HEK293 (cell line): Measurements from ENCODE around the gene SCAMP5.
A peak's percentile ranks its signal among the peaks of the same experiment; 100 is the strongest.

Experiments used
- CTCF ChIA-PET: fragments of 350-600 bp; formaldehyde crosslinking; extraction: SDS; loops from one replicate; lab custom pipeline; 2021; ENCODE audit warnings: antibody characterized with exemption; lab: Yijun Ruan, JAX
- POLR2A ChIA-PET: fragments of 300-600 bp; formaldehyde crosslinking; extraction: SDS; loops from one replicate; lab custom pipeline; 2020; ENCODE audit warnings: antibody characterized with exemption, inconsistent platforms; lab: Yijun Ruan, JAX
- H3K27ac ChIP-seq: fragments of 200-500 bp; sonication (Bioruptor generic); 2 replicates; pipeline ENCODE4 v1.5.1; 2014; ENCODE audit warnings: low read depth, low read length, control low read depth, inconsistent platforms; ENCODE audit errors: extremely low read depth
- H3K36me3 ChIP-seq, 2 experiments: fragments of 200-500 bp in 1 of 2; sonication (Bioruptor generic) in 1 of 2; 1 replicate in 1 of 2; 2 replicates in 1 of 2; pipeline ENCODE4 v1.5.1; 2014 to 2017; ENCODE audit warnings: inconsistent platforms in 2 of 2, low read length in 2 of 2; ENCODE audit not compliant: control insufficient read depth in 2 of 2, insufficient read depth in 1 of 2
- H3K4me1 ChIP-seq: fragments of 200-500 bp; sonication (Bioruptor generic); 2 replicates; pipeline ENCODE4 v1.5.1; 2014; ENCODE audit warnings: mild to moderate bottlenecking, low read length, inconsistent platforms; ENCODE audit not compliant: control insufficient read depth, insufficient read depth
- H3K4me3 ChIP-seq: 2 replicates; pipeline ENCODE4 v1.5.1; 2011; ENCODE audit warnings: low read depth, mild to moderate bottlenecking, control low read depth, low read length, moderate library complexity
- H3K9me3 ChIP-seq: fragments of 200-500 bp; sonication (Bioruptor generic); 2 replicates; pipeline ENCODE4 v1.5.1; 2014; ENCODE audit warnings: low read depth, low read length, inconsistent platforms; ENCODE audit not compliant: control insufficient read depth, insufficient read depth
- OVOL3 ChIP-seq: fragments of 450-650 bp; formaldehyde crosslinking; IDR thresholded peaks from 2 replicates; pipeline ENCODE4 v1.5.1; 2016; ENCODE audit warnings: missing biosample characterization, missing genetic modification characterization
- PRDM1 ChIP-seq: fragments of 450-650 bp; formaldehyde crosslinking; IDR thresholded peaks from 2 replicates; pipeline ENCODE4; 2016; ENCODE audit warnings: missing biosample characterization, missing genetic modification characterization
- SALL2 ChIP-seq: fragments of 450-650 bp; formaldehyde crosslinking; IDR thresholded peaks from 2 replicates; pipeline ENCODE4 v1.5.0; 2017; ENCODE audit warnings: missing biosample characterization, mild to moderate bottlenecking, missing genetic modification characterization, borderline replicate concordance
- ZFP3 ChIP-seq: fragments of 450-650 bp; formaldehyde crosslinking; IDR thresholded peaks from 2 replicates; pipeline ENCODE4 v1.5.1; 2016; ENCODE audit warnings: low read depth, missing biosample characterization, missing genetic modification characterization
- ZNF16 ChIP-seq: fragments of 450-650 bp; formaldehyde crosslinking; IDR thresholded peaks from 2 replicates; pipeline ENCODE4 v1.5.1; 2016; ENCODE audit warnings: low read depth, missing biosample characterization, missing genetic modification characterization
- ZNF221 ChIP-seq: fragments of 450-650 bp; formaldehyde crosslinking; IDR thresholded peaks from 2 replicates; pipeline ENCODE4 v1.5.1; 2017; ENCODE audit warnings: missing biosample characterization, missing genetic modification characterization, borderline replicate concordance
- ZNF248 ChIP-seq: fragments of 450-650 bp; formaldehyde crosslinking; IDR thresholded peaks from 2 replicates; pipeline ENCODE4 v1.5.1; 2017; ENCODE audit warnings: missing biosample characterization, missing genetic modification characterization
- ZNF549 ChIP-seq: fragments of 450-650 bp; IDR thresholded peaks from 2 replicates; pipeline ENCODE4 v1.5.1; 2018; ENCODE audit warnings: missing biosample characterization, missing genetic modification characterization, mild to moderate bottlenecking, inconsistent platforms, moderate library complexity
- ZNF658 ChIP-seq: fragments of 450-650 bp; formaldehyde crosslinking; IDR thresholded peaks from 2 replicates; pipeline ENCODE4; 2016; ENCODE audit warnings: missing biosample characterization, missing genetic modification characterization
- TF ChIP-seq, protein P1 (sequence below): fragments of 450-650 bp; formaldehyde crosslinking; IDR thresholded peaks from 2 replicates; pipeline ENCODE4 v1.5.1; 2016; ENCODE audit warnings: missing biosample characterization, missing genetic modification characterization
- TF ChIP-seq, protein P2 (sequence below): fragments of 450-650 bp; formaldehyde crosslinking; IDR thresholded peaks from 2 replicates; pipeline ENCODE4 v1.5.1; 2017; ENCODE audit warnings: missing biosample characterization, missing genetic modification characterization
- TF ChIP-seq, protein P3 (sequence below): fragments of 450-650 bp; formaldehyde crosslinking; IDR thresholded peaks from 2 replicates; pipeline ENCODE4 v1.5.1; 2016; ENCODE audit warnings: missing biosample characterization, missing genetic modification characterization
- TF ChIP-seq, protein P4 (sequence below): fragments of 450-650 bp; formaldehyde crosslinking; IDR thresholded peaks from 2 replicates; pipeline ENCODE4 v1.5.1; 2017; ENCODE audit warnings: missing biosample characterization, mild to moderate bottlenecking, missing genetic modification characterization, moderate library complexity
- TF ChIP-seq, protein P5 (sequence below): fragments of 450-650 bp; formaldehyde crosslinking; IDR thresholded peaks from 2 replicates; pipeline ENCODE4 v1.5.1; 2016; ENCODE audit warnings: missing biosample characterization, missing genetic modification characterization
- TF ChIP-seq, protein P6 (sequence below): fragments of 450-650 bp; formaldehyde crosslinking; IDR thresholded peaks from 2 replicates; pipeline ENCODE4 v1.5.1; 2016; ENCODE audit warnings: missing biosample characterization, missing genetic modification characterization

The SCAMP5 gene

DNA sequence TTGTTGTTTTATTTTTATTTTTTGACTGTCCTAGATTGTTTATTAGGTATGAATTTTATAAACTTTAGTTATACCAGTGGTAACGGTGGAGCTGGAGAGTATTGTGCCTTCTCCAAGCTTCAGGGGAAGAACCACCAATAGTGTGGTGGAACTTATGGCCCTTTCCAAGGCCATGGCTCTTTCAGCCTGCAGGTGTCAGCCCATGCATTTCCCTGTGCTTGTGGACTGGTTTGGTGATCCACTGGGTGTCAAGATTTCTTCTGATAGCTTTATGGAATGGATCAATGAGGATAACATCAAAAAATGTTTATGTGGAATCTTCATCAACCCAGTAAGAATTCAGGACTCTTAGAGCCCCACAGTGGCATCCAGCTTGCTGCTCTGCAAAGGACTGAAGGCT is 19.2 kb upstream of the SCAMP5 start (continued):
- TF ChIP-seq, protein P1, sequence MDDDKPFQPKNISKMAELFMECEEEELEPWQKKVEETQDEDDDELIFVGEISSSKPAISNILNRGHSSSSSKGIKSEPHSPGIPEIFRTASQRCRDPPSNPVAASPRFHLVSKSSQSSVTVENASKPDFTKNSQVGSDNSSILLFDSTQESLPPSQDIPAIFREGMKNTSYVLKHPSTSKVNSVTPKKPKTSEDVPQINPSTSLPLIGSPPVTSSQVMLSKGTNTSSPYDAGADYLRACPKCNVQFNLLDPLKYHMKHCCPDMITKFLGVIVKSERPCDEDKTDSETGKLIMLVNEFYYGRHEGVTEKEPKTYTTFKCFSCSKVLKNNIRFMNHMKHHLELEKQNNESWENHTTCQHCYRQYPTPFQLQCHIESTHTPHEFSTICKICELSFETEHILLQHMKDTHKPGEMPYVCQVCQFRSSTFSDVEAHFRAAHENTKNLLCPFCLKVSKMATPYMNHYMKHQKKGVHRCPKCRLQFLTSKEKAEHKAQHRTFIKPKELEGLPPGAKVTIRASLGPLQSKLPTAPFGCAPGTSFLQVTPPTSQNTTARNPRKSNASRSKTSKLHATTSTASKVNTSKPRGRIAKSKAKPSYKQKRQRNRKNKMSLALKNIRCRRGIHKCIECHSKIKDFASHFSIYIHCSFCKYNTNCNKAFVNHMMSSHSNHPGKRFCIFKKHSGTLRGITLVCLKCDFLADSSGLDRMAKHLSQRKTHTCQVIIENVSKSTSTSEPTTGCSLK (tag by site-specific recombination): no peak
- TF ChIP-seq ZNF16 (tag by site-specific recombination) (no peak), ZNF221 (tag by site-specific recombination) (no peak), OVOL3 (tag by site-specific recombination) (no peak), ZNF658 (tag by site-specific recombination) (no peak), ZFP3 (no peak), ZNF248 (tag by site-specific recombination) (no peak), ZNF549 (tag by site-specific recombination) (no peak)
- TF ChIP-seq, protein P2, sequence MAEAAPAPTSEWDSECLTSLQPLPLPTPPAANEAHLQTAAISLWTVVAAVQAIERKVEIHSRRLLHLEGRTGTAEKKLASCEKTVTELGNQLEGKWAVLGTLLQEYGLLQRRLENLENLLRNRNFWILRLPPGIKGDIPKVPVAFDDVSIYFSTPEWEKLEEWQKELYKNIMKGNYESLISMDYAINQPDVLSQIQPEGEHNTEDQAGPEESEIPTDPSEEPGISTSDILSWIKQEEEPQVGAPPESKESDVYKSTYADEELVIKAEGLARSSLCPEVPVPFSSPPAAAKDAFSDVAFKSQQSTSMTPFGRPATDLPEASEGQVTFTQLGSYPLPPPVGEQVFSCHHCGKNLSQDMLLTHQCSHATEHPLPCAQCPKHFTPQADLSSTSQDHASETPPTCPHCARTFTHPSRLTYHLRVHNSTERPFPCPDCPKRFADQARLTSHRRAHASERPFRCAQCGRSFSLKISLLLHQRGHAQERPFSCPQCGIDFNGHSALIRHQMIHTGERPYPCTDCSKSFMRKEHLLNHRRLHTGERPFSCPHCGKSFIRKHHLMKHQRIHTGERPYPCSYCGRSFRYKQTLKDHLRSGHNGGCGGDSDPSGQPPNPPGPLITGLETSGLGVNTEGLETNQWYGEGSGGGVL (tag by site-specific recombination): no peak
- TF ChIP-seq, protein P3, sequence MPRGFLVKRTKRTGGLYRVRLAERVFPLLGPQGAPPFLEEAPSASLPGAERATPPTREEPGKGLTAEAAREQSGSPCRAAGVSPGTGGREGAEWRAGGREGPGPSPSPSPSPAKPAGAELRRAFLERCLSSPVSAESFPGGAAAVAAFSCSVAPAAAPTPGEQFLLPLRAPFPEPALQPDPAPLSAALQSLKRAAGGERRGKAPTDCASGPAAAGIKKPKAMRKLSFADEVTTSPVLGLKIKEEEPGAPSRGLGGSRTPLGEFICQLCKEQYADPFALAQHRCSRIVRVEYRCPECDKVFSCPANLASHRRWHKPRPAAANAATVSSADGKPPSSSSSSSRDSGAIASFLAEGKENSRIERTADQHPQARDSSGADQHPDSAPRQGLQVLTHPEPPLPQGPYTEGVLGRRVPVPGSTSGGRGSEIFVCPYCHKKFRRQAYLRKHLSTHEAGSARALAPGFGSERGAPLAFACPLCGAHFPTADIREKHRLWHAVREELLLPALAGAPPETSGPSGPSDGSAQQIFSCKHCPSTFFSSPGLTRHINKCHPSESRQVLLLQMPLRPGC (tag by site-specific recombination): no peak
- TF ChIP-seq, protein P4, sequence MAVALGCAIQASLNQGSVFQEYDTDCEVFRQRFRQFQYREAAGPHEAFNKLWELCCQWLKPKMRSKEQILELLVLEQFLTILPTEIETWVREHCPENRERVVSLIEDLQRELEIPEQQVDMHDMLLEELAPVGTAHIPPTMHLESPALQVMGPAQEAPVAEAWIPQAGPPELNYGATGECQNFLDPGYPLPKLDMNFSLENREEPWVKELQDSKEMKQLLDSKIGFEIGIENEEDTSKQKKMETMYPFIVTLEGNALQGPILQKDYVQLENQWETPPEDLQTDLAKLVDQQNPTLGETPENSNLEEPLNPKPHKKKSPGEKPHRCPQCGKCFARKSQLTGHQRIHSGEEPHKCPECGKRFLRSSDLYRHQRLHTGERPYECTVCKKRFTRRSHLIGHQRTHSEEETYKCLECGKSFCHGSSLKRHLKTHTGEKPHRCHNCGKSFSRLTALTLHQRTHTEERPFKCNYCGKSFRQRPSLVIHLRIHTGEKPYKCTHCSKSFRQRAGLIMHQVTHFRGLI: no peak
- TF ChIP-seq, protein P5, sequence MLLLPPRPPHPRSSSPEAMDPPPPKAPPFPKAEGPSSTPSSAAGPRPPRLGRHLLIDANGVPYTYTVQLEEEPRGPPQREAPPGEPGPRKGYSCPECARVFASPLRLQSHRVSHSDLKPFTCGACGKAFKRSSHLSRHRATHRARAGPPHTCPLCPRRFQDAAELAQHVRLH (tag by site-specific recombination): no peak
- TF ChIP-seq, protein P6, sequence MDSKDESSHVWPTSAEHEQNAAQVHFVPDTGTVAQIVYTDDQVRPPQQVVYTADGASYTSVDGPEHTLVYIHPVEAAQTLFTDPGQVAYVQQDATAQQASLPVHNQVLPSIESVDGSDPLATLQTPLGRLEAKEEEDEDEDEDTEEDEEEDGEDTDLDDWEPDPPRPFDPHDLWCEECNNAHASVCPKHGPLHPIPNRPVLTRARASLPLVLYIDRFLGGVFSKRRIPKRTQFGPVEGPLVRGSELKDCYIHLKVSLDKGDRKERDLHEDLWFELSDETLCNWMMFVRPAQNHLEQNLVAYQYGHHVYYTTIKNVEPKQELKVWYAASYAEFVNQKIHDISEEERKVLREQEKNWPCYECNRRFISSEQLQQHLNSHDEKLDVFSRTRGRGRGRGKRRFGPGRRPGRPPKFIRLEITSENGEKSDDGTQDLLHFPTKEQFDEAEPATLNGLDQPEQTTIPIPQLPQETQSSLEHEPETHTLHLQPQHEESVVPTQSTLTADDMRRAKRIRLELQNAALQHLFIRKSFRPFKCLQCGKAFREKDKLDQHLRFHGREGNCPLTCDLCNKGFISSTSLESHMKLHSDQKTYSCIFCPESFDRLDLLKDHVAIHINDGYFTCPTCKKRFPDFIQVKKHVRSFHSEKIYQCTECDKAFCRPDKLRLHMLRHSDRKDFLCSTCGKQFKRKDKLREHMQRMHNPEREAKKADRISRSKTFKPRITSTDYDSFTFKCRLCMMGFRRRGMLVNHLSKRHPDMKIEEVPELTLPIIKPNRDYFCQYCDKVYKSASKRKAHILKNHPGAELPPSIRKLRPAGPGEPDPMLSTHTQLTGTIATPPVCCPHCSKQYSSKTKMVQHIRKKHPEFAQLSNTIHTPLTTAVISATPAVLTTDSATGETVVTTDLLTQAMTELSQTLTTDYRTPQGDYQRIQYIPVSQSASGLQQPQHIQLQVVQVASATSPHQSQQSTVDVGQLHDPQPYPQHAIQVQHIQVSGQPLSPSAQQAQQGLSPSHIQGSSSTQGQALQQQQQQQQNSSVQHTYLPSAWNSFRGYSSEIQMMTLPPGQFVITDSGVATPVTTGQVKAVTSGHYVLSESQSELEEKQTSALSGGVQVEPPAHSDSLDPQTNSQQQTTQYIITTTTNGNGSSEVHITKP (tag by site-specific recombination): no peak

DNA sequence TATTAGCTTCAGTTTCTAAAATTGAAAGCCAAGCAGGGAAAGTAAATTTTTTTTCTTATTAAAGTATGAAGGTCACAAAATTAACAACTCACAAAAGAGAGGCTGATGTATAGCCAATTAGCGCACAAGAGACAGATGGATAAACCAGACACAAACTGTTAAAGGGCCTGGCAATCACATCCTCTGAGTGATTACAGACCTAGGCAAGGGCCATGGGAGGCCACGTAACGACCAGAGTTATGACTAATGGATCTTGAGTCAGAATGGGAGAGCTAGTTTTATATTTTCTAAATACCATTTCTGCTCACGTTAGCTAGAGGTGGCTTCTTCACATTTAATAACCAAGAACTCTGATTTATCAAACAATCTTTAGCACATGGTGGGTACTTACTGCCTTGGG is 17.8 kb upstream of the SCAMP5 start:
- ChIA-PET POLR2A (no interaction called here), CTCF (interaction anchor here (0.7 to 1.3 kb wide), 2 partner anchors 10 to 68 kb away, joined by 3 to 4 read pairs; no protein-coding TSS in a partner anchor)
- Histone ChIP-seq H3K4me3 (no peak overlapping the region), H3K36me3 (no peaks in the 10 kb centered on the region), H3K27ac (no peak overlapping the region), H3K9me3 (no peaks in the 10 kb centered on the region), H3K4me1 (no peaks in the 10 kb centered on the region)
- no peak for TF ChIP-seq SALL2 (tag by site-specific recombination)
- 0 out of 2 replicates have a peak, but pooled peaks have one; percentile 29 for TF ChIP-seq PRDM1 (tag by site-specific recombination)
